OCI-LY1 (cell line): ENCODE results near the gene PASK.

Source experiments
- H2AFZ ChIP-seq: fragments of 200-600 bp; sonication (generic), shearing (Covaris generic); 2 replicates; pipeline ENCODE4 v1.6.0; 2014; ENCODE audit warnings: antibody characterized with exemption, mild to moderate bottlenecking, low read length
- H3F3A ChIP-seq: fragments of 200-600 bp; sonication (generic), shearing (Covaris generic); 2 replicates; pipeline ENCODE4 v1.6.0; 2014; ENCODE audit warnings: mild to moderate bottlenecking, antibody characterized with exemption, low read length, moderate library complexity; ENCODE audit not compliant: insufficient read depth
- H3K27ac ChIP-seq: fragments of 200-600 bp; sonication (generic); 2 replicates; pipeline ENCODE4 v1.5.1; 2014; ENCODE audit warnings: low read length, mixed run types, mild to moderate bottlenecking, low read depth; ENCODE audit not compliant: poor library complexity, severe bottlenecking
- H3K27me3 ChIP-seq: fragments of 200-600 bp; sonication (generic); 2 replicates; pipeline ENCODE4 v1.6.0; 2014; ENCODE audit warnings: antibody characterized with exemption, mild to moderate bottlenecking, low read length, moderate library complexity; ENCODE audit not compliant: insufficient read depth
- H3K36me3 ChIP-seq: fragments of 200-600 bp; sonication (generic); 2 replicates; pipeline ENCODE4 v1.6.1; 2014; ENCODE audit warnings: mild to moderate bottlenecking, antibody characterized with exemption, low read length, moderate library complexity, mixed read lengths; ENCODE audit not compliant: insufficient read depth
- H3K4me1 ChIP-seq: fragments of 200-600 bp; sonication (generic); 2 replicates; pipeline ENCODE4 v1.5.1; 2014; ENCODE audit warnings: mild to moderate bottlenecking, low read length, moderate library complexity; ENCODE audit not compliant: insufficient read depth, severe bottlenecking
- H3K4me2 ChIP-seq: fragments of 200-600 bp; sonication (generic), shearing (Covaris generic); 2 replicates; pipeline ENCODE4 v1.6.1; 2014; ENCODE audit warnings: low read length
- H3K4me3 ChIP-seq: fragments of 200-600 bp; sonication (generic); 2 replicates; pipeline ENCODE4 v1.5.1; 2014; ENCODE audit warnings: low read length, low read depth, mild to moderate bottlenecking, mixed read lengths; ENCODE audit not compliant: poor library complexity, severe bottlenecking
- H3K79me2 ChIP-seq: fragments of 200-600 bp; shearing (Covaris generic); 2 replicates; pipeline ENCODE4 v1.6.1; 2016; ENCODE audit warnings: mixed run types, low read length, mixed read lengths; ENCODE audit not compliant: insufficient read depth
- H3K9ac ChIP-seq: fragments of 200-600 bp; sonication (generic), shearing (Covaris generic); 2 replicates; pipeline ENCODE4 v1.6.1; 2014; ENCODE audit warnings: mild to moderate bottlenecking, low read length, mixed read lengths
- H3K9me2 ChIP-seq: fragments of 200-600 bp; sonication (generic), shearing (Covaris generic); 2 replicates; pipeline ENCODE4 v1.6.1; 2014; ENCODE audit warnings: low read depth, mild to moderate bottlenecking, low read length, mixed read lengths
- H3K9me3 ChIP-seq: fragments of 200-600 bp; shearing (Covaris generic); 2 replicates; pipeline ENCODE4 v1.6.1; 2014; ENCODE audit warnings: low read length, mixed read lengths
- H4K20me1 ChIP-seq: fragments of 200-600 bp; sonication (generic), shearing (Covaris generic); 2 replicates; pipeline ENCODE4 v1.6.0; 2016; ENCODE audit warnings: mild to moderate bottlenecking, low read length; ENCODE audit not compliant: insufficient read depth
- CTCF ChIP-seq: fragments of 200-600 bp; sonication (generic), shearing (Covaris generic); IDR thresholded peaks from 2 replicates; pipeline ENCODE4 v1.5.1; 2017; ENCODE audit warnings: mild to moderate bottlenecking, antibody characterized with exemption, low read length, moderate library complexity, mixed read lengths
- EZH2 ChIP-seq: fragments of 200-600 bp; sonication (generic), shearing (Covaris generic); IDR thresholded peaks from 2 replicates; pipeline ENCODE4 v1.8.0; 2017; ENCODE audit warnings: borderline replicate concordance, mixed run types, mild to moderate bottlenecking, antibody characterized with exemption, low read length, moderate library complexity, mixed read lengths

PASK gene

GRCh38 chr2:241126771-241127202 lies 22.5 kb downstream of the PASK start:
- Histone ChIP-seq H3K36me3 (peaks cover 49% of the 10 kb centered on the region), H3K27ac (peak overlapping the region; percentile 81), H3K4me1 (peaks cover 22% of the 10 kb centered on the region), H3K27me3 (no peaks in the 10 kb centered on the region), H3K9ac (no peak overlapping the region), H3K9me2 (no peaks in the 10 kb centered on the region), H3K79me2 (no peaks in the 10 kb centered on the region), H3F3A (no peaks in the 10 kb centered on the region), H3K4me2 (no peak overlapping the region), H3K9me3 (no peaks in the 10 kb centered on the region), H2AFZ (no peak overlapping the region), H4K20me1 (no peaks in the 10 kb centered on the region), H3K4me3 (no peak overlapping the region)
- TF ChIP-seq CTCF = no peak
- TF ChIP-seq EZH2 = no peak

- no peak overlapping the region; the same call in 1 of the 2 replicates for H3K9ac ChIP-seq
- no peak overlapping the region; the same call in 1 of the 2 replicates for H3K4me2 ChIP-seq
- no peaks in the 10 kb centered on the region for H3K9me2 ChIP-seq
- H3K4me3 ChIP-seq = no peak overlapping the region
- no peak for TF ChIP-seq CTCF
- no peak for TF ChIP-seq EZH2
- no peaks in the 10 kb centered on the region for H3K27me3 ChIP-seq
- no peaks in the 10 kb centered on the region for H3F3A ChIP-seq
- H3K27ac ChIP-seq = no peak overlapping the region
- H3K79me2 ChIP-seq = no peaks in the 10 kb centered on the region
- H3K4me1 ChIP-seq = peaks cover 22% of the 10 kb centered on the region
- H3K9me3 ChIP-seq = no peaks in the 10 kb centered on the region
- H2AFZ ChIP-seq = no peak overlapping the region
- H4K20me1 ChIP-seq = no peaks in the 10 kb centered on the region
- H3K36me3 ChIP-seq = peaks cover 55% of the 10 kb centered on the region
Measured at GRCh38 chr2:241126201-241126611, 23.1 kb downstream of the PASK start.

GRCh38 chr2:241125626-241126025 lies 23.6 kb downstream of the PASK start:
- H3K27ac ChIP-seq = no peak overlapping the region
- H3K4me2 ChIP-seq = peak overlapping the region; percentile 3; the same call in 1 of the 2 replicates
- H3K4me1 ChIP-seq = peaks cover 22% of the 10 kb centered on the region
- H2AFZ ChIP-seq = no peak overlapping the region
- no peaks in the 10 kb centered on the region for H3K79me2 ChIP-seq
- no peaks in the 10 kb centered on the region for H4K20me1 ChIP-seq
- H3K9me3 ChIP-seq = no peaks in the 10 kb centered on the region
- peaks cover 60% of the 10 kb centered on the region for H3K36me3 ChIP-seq
- H3K9ac ChIP-seq = no peak overlapping the region; the same call in 1 of the 2 replicates
- H3F3A ChIP-seq = no peaks in the 10 kb centered on the region
- TF ChIP-seq EZH2 (no peak), CTCF (no peak)
- H3K27me3 ChIP-seq = no peaks in the 10 kb centered on the region
- no peaks in the 10 kb centered on the region for H3K9me2 ChIP-seq
- H3K4me3 ChIP-seq = no peak overlapping the region
